DLD1 (cell line): ENCODE data around the gene DUOX1.

Experiments
- in situ Hi-C: cut with HindIII; loops from 2 replicates; pipeline ENCODE4 v1.10.0; 2017; ENCODE audit warnings: low sequenced_read_pairs

The DUOX1 gene

DNA sequence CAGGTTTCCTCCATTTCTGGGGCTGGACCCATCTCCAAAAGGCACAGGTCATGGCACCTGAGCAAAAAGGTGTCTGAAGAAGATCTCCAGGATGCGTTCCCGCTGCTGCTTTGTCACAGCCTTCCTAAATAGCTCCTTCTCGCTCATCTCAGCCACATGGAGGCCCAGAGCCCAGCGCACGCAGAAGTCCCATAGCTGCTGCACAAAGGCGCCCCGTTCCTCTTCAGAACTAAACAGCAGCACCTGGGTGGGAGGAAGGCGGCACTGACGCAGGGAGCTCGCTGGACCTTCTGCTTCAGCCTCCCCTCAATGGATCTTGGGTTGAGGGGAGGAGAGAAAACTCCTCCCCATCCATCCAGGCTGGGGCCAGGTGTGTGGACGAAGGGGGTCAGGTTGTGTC lies 24.2 kb upstream of the DUOX1 start:
- in situ Hi-C loops: no loop called here

DNA sequence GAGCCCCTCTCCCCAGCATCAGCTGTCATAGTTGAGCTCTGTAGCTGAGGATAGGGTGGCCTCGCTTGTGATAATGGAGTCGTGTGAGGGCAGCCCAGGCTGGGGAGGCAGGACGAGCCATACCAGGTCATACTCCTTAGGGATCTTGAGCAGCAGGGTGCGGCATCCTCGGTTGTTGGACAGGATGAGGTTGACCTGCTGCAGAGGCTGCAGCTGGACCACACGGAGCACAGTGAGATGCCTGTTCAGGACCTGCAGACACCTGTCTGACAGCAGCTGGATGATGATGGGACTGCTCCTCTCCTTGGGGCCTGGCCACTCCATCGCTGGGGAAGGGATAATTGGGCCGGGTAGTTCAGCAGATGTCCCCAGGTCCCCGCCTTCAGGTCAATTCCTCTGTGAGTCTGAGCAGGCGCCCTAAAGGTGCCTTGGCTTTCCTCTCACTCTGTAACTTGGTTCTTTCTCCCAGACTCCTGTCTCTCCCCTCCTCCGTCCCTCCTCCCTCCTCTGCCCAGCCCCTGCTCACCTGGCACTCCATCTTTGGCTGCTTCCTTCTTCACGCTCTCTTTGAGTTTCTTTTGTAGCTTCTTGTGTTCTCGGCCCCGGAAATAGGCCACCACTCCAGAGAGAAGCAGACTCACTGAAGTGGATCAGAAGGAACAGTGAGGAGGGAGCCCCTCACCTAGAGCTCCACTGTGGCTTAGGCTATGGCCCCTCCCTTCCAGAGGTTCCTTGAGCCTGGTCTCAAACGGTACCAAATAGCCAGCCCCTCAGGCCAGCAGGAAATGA lies 23.6 kb upstream of the DUOX1 start:
- in situ Hi-C loops: no loop called here

GRCh38 chr15:45107941-45108630 lies 21.7 kb upstream of the DUOX1 start:
- in situ Hi-C loops: no loop called here

DNA sequence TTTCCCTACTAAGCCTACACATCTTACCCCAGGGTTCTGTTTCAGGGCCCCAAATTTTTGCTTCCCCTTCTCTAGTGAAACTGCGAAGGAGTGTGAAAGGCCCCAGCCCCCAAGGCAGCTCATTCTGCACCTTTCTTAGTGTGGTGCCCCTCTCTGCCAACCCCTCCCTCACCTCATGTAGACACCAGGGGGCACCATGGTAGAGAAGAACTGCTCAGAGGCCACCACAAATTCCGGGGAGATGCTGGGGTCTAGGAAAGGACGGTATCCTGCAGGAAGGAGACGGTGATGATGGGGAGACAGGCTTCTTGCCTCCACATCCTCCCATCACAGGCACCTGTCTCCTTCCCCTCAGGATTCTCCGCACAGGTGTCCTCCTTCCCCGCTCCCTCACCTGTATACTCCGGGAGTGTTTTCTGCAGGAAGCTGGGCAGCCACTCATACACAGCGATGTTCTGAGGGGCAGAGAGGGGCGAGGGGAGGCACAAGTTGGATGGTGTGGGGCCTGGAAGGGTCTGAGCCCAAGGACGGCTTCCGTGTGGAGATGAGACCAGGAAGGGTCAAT lies 19.5 kb upstream of the DUOX1 start:
- in situ Hi-C loops: no loop called here

DNA sequence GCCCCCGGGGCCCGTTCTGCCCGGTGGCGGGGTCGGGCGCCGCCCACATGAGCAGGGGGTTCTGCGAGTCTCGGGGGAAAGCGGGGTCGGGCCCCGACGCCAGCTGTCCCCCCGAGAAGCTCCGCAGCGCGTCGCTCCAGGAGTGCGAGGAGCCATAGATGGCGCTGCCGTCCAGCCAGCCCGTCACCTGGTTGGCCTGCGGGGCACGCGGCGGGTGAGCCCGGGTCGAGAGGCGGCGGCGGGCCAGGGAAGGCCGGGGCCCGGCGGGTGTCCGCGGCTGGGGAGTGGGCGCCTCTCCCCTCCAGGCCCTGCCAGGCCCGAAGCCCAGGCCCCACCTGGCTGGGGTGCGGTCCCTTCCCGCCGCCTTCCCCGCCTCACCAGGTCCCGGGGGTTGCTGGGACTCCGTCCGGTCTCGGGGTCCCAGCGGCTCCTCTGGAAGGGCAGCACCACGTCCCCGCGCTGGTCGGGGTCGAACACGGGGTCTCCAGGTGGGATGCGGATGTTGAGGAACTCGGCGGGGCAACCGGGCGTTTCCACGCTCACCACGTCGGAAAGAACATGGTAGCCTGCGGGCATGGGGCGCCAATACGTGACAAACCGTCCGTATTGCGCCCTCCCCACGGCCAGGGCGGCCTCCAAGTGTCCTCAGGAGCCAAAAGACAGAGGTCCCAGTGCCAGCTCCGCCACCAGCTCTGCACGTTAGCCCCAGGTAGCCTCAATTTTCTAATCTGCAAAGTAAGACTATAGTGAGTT lies 18.2 kb upstream of the DUOX1 start:
- in situ Hi-C loops: no loop called here

DNA sequence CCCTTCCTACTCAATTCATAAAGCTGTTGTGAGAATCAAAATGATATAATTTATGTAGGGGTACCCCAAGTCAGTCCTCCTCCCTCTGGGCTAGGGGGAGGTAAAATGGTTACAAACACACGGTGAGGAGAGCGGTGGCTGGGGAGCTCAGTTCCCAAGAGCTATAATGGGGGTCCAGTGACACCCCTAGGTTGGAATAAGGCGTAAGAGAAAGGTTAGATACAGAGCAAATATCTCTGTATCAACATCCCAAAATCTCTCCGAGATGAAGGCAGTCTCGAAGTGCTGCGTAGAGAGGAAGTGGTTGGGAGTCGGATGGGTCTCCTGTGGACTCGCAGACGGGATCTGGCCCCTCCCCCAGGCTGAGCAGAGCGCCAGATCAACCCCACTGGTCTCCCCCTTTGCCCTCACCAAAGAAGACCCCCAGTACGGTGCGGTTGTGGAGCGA lies 17.6 kb upstream of the DUOX1 start:
- in situ Hi-C loops: no loop called here

GRCh38 chr15:45112591-45113379 lies 17.0 kb upstream of the DUOX1 start:
- in situ Hi-C loops: no loop called here

GRCh38 chr15:45113380-45113990 lies 16.3 kb upstream of the DUOX1 start:
- in situ Hi-C loops: no loop called here

- in situ Hi-C loops: no loop called here
Measured at GRCh38 chr15:45114076-45114750, 15.6 kb upstream of the DUOX1 start, which contains the start of the genes DUOX2 and DUOXA2. DUOX2 (minus strand) TSS chr15:45114172; CDS start chr15:45113411, 761 bp downstream. DUOXA2 (plus strand) TSS chr15:45114326; CDS start chr15:45114606, 280 bp downstream.

GRCh38 chr15:45114751-45115085 lies 15.1 kb upstream of the DUOX1 start:
- in situ Hi-C loops: no loop called here

GRCh38 chr15:45115312-45115820 lies 14.4 kb upstream of the DUOX1 start:
- in situ Hi-C loops: no loop called here

GRCh38 chr15:45116006-45116481 lies 13.8 kb upstream of the DUOX1 start:
- in situ Hi-C loops: no loop called here

GRCh38 chr15:45116482-45117307 lies 13.1 kb upstream of the DUOX1 start:
- in situ Hi-C loops: no loop called here

- in situ Hi-C loops: no loop called here
Measured at GRCh38 chr15:45117308-45118130, 12.3 kb upstream of the DUOX1 start.

DNA sequence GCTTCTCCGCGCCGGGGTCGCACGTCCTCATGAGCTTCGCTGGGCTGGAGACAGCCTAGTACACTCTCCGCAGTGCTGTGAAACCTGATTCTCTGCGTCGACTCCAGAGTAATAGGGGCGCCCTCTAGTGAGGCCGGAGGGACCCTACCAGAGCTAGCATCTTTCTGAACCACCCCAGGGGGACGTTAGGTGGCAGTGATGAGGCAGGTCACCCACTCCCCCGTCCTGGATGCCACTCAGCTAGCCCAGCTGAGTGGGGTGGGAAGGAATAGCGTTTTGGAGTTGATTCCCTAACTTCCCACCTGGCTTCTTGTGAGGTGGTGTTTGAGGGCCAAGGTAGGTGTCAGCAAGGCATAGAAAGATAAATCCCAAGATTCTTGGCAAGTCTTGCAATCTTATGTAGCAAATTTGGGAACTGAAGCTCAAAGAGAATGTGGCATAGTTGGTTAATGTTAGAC lies 11.6 kb upstream of the DUOX1 start:
- in situ Hi-C loops: no loop called here

DNA sequence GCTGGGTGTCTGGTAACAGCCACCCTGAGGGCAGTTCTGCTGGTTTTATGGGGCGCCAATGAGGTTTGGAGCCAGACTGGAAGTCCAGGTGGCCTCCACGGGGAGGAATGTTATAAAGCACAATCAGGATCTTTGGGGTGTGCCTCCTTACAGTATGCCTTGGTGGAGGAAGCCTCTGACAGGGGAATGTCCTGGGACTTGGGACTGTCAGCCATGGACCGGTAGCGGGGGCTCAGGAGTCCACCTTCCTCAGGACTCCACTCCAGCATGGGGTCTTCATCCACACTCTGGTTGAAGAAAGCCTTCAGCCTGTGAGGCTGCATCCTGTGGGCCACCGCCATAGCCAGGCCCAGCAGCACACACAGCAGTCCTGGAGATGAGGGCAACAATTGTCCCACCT lies 10.8 kb upstream of the DUOX1 start:
- in situ Hi-C loops: no loop called here
